ENCODE data around the gene ADCY9. TPM values are rescaled to one million over a fixed set of nuclear protein-coding genes. Genes with fewer than 3 reads are reported as not detected.
A peak's percentile ranks its signal among the peaks of the same experiment; 100 is the strongest.

ADCY9 gene
- total and polyA plus RNA-seq, 7 experiments from 2014 or later = 0.46 to 14.3 (median 4.2) TPM

- Histone ChIP-seq H3K27me3 (ENCODE audit: control insufficient read depth in 2 of 2, insufficient read depth in 2 of 2, low read length in 2 of 2) (no peaks in the 10 kb centered on the region), H3K9me3 (ENCODE audit: control insufficient read depth in 2 of 3, low read length in 3 of 3) (no peaks in the 10 kb centered on the region), H3K4me1 (ENCODE audit: control insufficient read depth in 2 of 2, insufficient read depth in 2 of 2, low read length in 2 of 2) (no peaks in the 10 kb centered on the region), H3K36me3 (ENCODE audit: control insufficient read depth in 2 of 3, insufficient read depth in 3 of 3, low read length in 3 of 3) (no peaks in the 10 kb centered on the region), H3K27ac (ENCODE audit: low read depth, low read length) (no peak overlapping the region), H3K4me3 (ENCODE audit: low read length) (no peak overlapping the region)
- ChIA-PET POLR2A (interaction anchor here (0.6 kb wide), 1 partner anchor 10 kb away, joined by 3 read pairs; no protein-coding TSS in a partner anchor), CTCF (interaction anchor here (0.7 kb wide), 1 partner anchor 84 kb away, joined by 3 read pairs; no protein-coding TSS in a partner anchor)
- Mint-ChIP-seq H3K4me1 (no peaks in the 10 kb centered on the region), H3K36me3 (no peaks in the 10 kb centered on the region), H3K27me3 (peaks cover 0 to 25% (median 11%) of the 10 kb centered on the region in 5 donors), H3K27ac (no peak overlapping the region), H3K4me3 (no peak overlapping the region), H3K9me3 (peaks cover 0 to 4% (median 0%) of the 10 kb centered on the region in 11 donors)
- intact Hi-C loops (cut with micrococcal nuclease) = no loop called here
- DNase-seq (no peak), ATAC-seq (no peak)
These were observed 8.5 kb upstream of the ADCY9 start for GRCh38 chr16:4124535-4125294.

- intact Hi-C loops (cut with micrococcal nuclease) = no loop called here
- Mint-ChIP-seq H3K27ac (no peak overlapping the region), H3K4me3 (no peak overlapping the region), H3K9me3 (no peaks in the 10 kb centered on the region), H3K27me3 (peaks cover 0 to 31% (median 7%) of the 10 kb centered on the region in 5 donors), H3K4me1 (no peaks in the 10 kb centered on the region), H3K36me3 (no peaks in the 10 kb centered on the region)
- CTCF ChIA-PET = no interaction called here
- Histone ChIP-seq H3K9me3 (ENCODE audit: control insufficient read depth in 2 of 3, low read length in 3 of 3) (no peaks in the 10 kb centered on the region), H3K27ac (ENCODE audit: low read depth, low read length) (no peak overlapping the region), H3K36me3 (ENCODE audit: control insufficient read depth in 2 of 3, insufficient read depth in 3 of 3, low read length in 3 of 3) (no peaks in the 10 kb centered on the region), H3K27me3 (ENCODE audit: control insufficient read depth in 2 of 2, insufficient read depth in 2 of 2, low read length in 2 of 2) (no peaks in the 10 kb centered on the region), H3K4me3 (ENCODE audit: low read length) (no peak overlapping the region), H3K4me1 (ENCODE audit: control insufficient read depth in 2 of 2, insufficient read depth in 2 of 2, low read length in 2 of 2) (no peaks in the 10 kb centered on the region)
- ATAC-seq (no peak), DNase-seq (no peak)
- POLR2A ChIA-PET = interaction anchor here (1.1 kb wide), 1 partner anchor 12 kb away, joined by 4 read pairs; no protein-coding TSS in a partner anchor
These were observed 7.5 kb upstream of the ADCY9 start for GRCh38 chr16:4123616-4124300.

- ATAC-seq = no peak
- Histone ChIP-seq H3K27ac (ENCODE audit: low read depth, low read length) (no peak overlapping the region), H3K27me3 (ENCODE audit: control insufficient read depth in 2 of 2, insufficient read depth in 2 of 2, low read length in 2 of 2) (no peaks in the 10 kb centered on the region), H3K4me1 (ENCODE audit: control insufficient read depth in 2 of 2, insufficient read depth in 2 of 2, low read length in 2 of 2) (peaks cover 6 to 7% of the 10 kb centered on the region in 2 donors), H3K4me3 (ENCODE audit: low read length) (no peak overlapping the region), H3K36me3 (ENCODE audit: control insufficient read depth in 2 of 3, insufficient read depth in 3 of 3, low read length in 3 of 3) (no peaks in the 10 kb centered on the region), H3K9me3 (ENCODE audit: control insufficient read depth in 2 of 3, low read length in 3 of 3) (no peaks in the 10 kb centered on the region)
- peaks cover 0 to 7% (median 6%) of the 10 kb centered on the region in 7 donors for H3K4me1 Mint-ChIP-seq
- H3K27ac Mint-ChIP-seq = no peak overlapping the region
- ChIA-PET CTCF (no interaction called here), POLR2A (no interaction called here)
- H3K4me3 Mint-ChIP-seq = no peak overlapping the region
- intact Hi-C loops (cut with micrococcal nuclease) = no loop called here
- no peaks in the 10 kb centered on the region for H3K9me3 Mint-ChIP-seq
- H3K36me3 Mint-ChIP-seq = no peaks in the 10 kb centered on the region
- peaks cover 0 to 38% (median 4%) of the 10 kb centered on the region in 5 donors for H3K27me3 Mint-ChIP-seq
- DNase-seq = no peak
These were observed 3.9 kb upstream of the ADCY9 start for GRCh38 chr16:4120176-4120575.

GRCh38 chr16:4117250-4117578 is 972 bp upstream of the ADCY9 start:
- no peak overlapping the region for H3K27ac ChIP-seq (ENCODE audit: low read depth, low read length)
- no peaks in the 10 kb centered on the region for H3K9me3 Mint-ChIP-seq
- H3K4me3 Mint-ChIP-seq = peak overlapping the region; percentile 79 to 94 (median 88)
- intact Hi-C loops (cut with micrococcal nuclease) = loop anchor here (2.0 to 5.0 kb wide), 5 partner anchors 65 to 980 kb away; partner anchors contain the start of genes EEF2KMT (in 1 of the 2) and SLX4 (in 1 of the 2)
- no peaks in the 10 kb centered on the region for H3K27me3 ChIP-seq (ENCODE audit: control insufficient read depth in 2 of 2, insufficient read depth in 2 of 2, low read length in 2 of 2)
- H3K36me3 Mint-ChIP-seq = peaks cover 0 to 10% (median 0%) of the 10 kb centered on the region in 5 donors
- peaks cover 13 to 19% of the 10 kb centered on the region in 2 donors for H3K4me1 ChIP-seq (ENCODE audit: control insufficient read depth in 2 of 2, insufficient read depth in 2 of 2, low read length in 2 of 2)
- H3K4me1 Mint-ChIP-seq = peaks cover 24 to 34% (median 33%) of the 10 kb centered on the region in 7 donors
- peak overlapping the region in 6 of 9 donors; percentile 6 to 82 (median 64) for H3K27ac Mint-ChIP-seq
- no peak for DNase-seq
- no peaks in the 10 kb centered on the region for H3K36me3 ChIP-seq (ENCODE audit: control insufficient read depth in 2 of 3, insufficient read depth in 3 of 3, low read length in 3 of 3)
- no peaks in the 10 kb centered on the region for H3K9me3 ChIP-seq (ENCODE audit: control insufficient read depth in 2 of 3, low read length in 3 of 3)
- H3K27me3 Mint-ChIP-seq = peaks cover 0 to 26% (median 0%) of the 10 kb centered on the region in 5 donors
- CTCF ChIA-PET = no interaction called here
- POLR2A ChIA-PET = no interaction called here
- ATAC-seq = no peak
- peak overlapping the region; percentile 65 for H3K4me3 ChIP-seq (ENCODE audit: low read length)

- Histone ChIP-seq H3K4me1 (ENCODE audit: control insufficient read depth in 2 of 2, insufficient read depth in 2 of 2, low read length in 2 of 2) (peaks cover 13 to 19% of the 10 kb centered on the region in 2 donors), H3K4me3 (ENCODE audit: low read length) (no peak overlapping the region), H3K27ac (ENCODE audit: low read depth, low read length) (no peak overlapping the region), H3K27me3 (ENCODE audit: control insufficient read depth in 2 of 2, insufficient read depth in 2 of 2, low read length in 2 of 2) (no peaks in the 10 kb centered on the region), H3K36me3 (ENCODE audit: control insufficient read depth in 2 of 3, insufficient read depth in 3 of 3, low read length in 3 of 3) (no peaks in the 10 kb centered on the region), H3K9me3 (ENCODE audit: control insufficient read depth in 2 of 3, low read length in 3 of 3) (no peaks in the 10 kb centered on the region)
- Mint-ChIP-seq H3K27ac (no peak overlapping the region), H3K36me3 (peaks cover 0 to 13% (median 0%) of the 10 kb centered on the region in 5 donors), H3K4me3 (peak overlapping the region; percentile 58 to 94 (median 79)), H3K4me1 (peaks cover 34 to 47% (median 43%) of the 10 kb centered on the region in 7 donors), H3K9me3 (no peaks in the 10 kb centered on the region), H3K27me3 (peaks cover 0 to 26% (median 0%) of the 10 kb centered on the region in 5 donors)
- ATAC-seq (peak; percentile 44), DNase-seq (no peak)
- POLR2A ChIA-PET = interaction anchor here (1.3 kb wide), 1 partner anchor 138 kb away, joined by 7 read pairs; no protein-coding TSS in a partner anchor
- intact Hi-C loops (cut with micrococcal nuclease) = loop anchor here (1.0 to 5.0 kb wide), 9 partner anchors 66 to 981 kb away; partner anchors contain the start of genes CREBBP (in 1 of the 2), EEF2KMT (in 1 of the 2) and SLX4 (in 1 of the 2)
- CTCF ChIA-PET = no interaction called here
These were observed 308 bp downstream of the ADCY9 start for GRCh38 chr16:4115949-4116318.

- peak; percentile 24 to 57 (median 36) for DNase-seq
- Histone ChIP-seq H3K27ac (ENCODE audit: low read depth, low read length) (peak overlapping the region; percentile 14), H3K9me3 (ENCODE audit: control insufficient read depth in 2 of 3, low read length in 3 of 3) (no peaks in the 10 kb centered on the region), H3K36me3 (ENCODE audit: control insufficient read depth in 2 of 3, insufficient read depth in 3 of 3, low read length in 3 of 3) (no peaks in the 10 kb centered on the region), H3K27me3 (ENCODE audit: control insufficient read depth in 2 of 2, insufficient read depth in 2 of 2, low read length in 2 of 2) (no peaks in the 10 kb centered on the region), H3K4me3 (ENCODE audit: low read length) (peak overlapping the region; percentile 44), H3K4me1 (ENCODE audit: control insufficient read depth in 2 of 2, insufficient read depth in 2 of 2, low read length in 2 of 2) (peaks cover 13 to 19% of the 10 kb centered on the region in 2 donors)
- H3K27ac Mint-ChIP-seq = peak overlapping the region in 1 of 9 donors; percentile 25
- peaks cover 37 to 52% (median 46%) of the 10 kb centered on the region in 7 donors for H3K4me1 Mint-ChIP-seq
- ChIA-PET POLR2A (interaction anchor here (1.3 kb wide), 1 partner anchor 138 kb away, joined by 7 read pairs; no protein-coding TSS in a partner anchor), CTCF (no interaction called here)
- H3K9me3 Mint-ChIP-seq = no peaks in the 10 kb centered on the region
- peak; percentile 46 for ATAC-seq
- H3K27me3 Mint-ChIP-seq = peaks cover 0 to 22% (median 0%) of the 10 kb centered on the region in 5 donors
- intact Hi-C loops (cut with micrococcal nuclease) = loop anchor here in 1 of 2 donors (5.0 kb wide), 3 partner anchors 67 to 982 kb away; partner anchors contain the start of genes EEF2KMT and SLX4
- peak overlapping the region; percentile 58 to 94 (median 79) for H3K4me3 Mint-ChIP-seq
- peaks cover 0 to 13% (median 0%) of the 10 kb centered on the region in 5 donors for H3K36me3 Mint-ChIP-seq
These were observed 863 bp downstream of the ADCY9 start for GRCh38 chr16:4115209-4115948.
